K562 (cell line): ENCODE results near the gene RUSC1. TPM values are rescaled to one million over a fixed set of nuclear protein-coding genes. Genes with fewer than 3 reads are reported as not detected.

ENCODE experiments used
- ATAC-seq: fragments of 200-7000 bp; cut with Tn5 transposase; 3 replicates; pipeline ENCODE4 v1.9.1; 2020; ENCODE audit warnings: moderate library complexity
- BruUV-seq: library from RNA; stranded (reverse); fragments of 400-500 nt; replicated peaks from 2 replicates; lab custom pipeline; 2021; lab: Mats Ljungman, UMichigan
- CTCF ChIA-PET: fragments of 300-600 bp; formaldehyde crosslinking; extraction: SDS; loops from one replicate; lab custom pipeline; 2021; ENCODE audit warnings: low intra/inter-chr PET ratio; lab: Yijun Ruan, JAX
- POLR2A ChIA-PET: fragments of 300-600, 350-650 bp; sonication (Branson Sonifier 250); formaldehyde crosslinking; extraction: SDS; loops from one replicate; lab custom pipeline; 2021; ENCODE audit warnings: antibody characterized with exemption, inconsistent platforms; lab: Yijun Ruan, JAX
- DNase-seq, 4 experiments: peaks; one replicate each; pipeline versions ENCODE4 v3.0.0 to v3.0.0-alpha.2; 2011 to 2018; ENCODE audit warnings: low spot score in 3 of 4, mixed read lengths in 3 of 4; ENCODE audit errors: extremely low read depth in 1 of 4
- FAIRE-seq: peaks from 2 replicates; lab custom pipeline; 2011; peaks lifted over from hg19 to GRCh38; lab: Jason Lieb, UNC
- H2AFZ ChIP-seq: 2 replicates; pipeline ENCODE4 v1.6.0; 2011; ENCODE audit warnings: low read depth, low read length, control low read depth, inconsistent platforms
- H3K27ac ChIP-seq: fragments of 200-600 bp; 3 replicates; pipeline ENCODE4 v1.8.0; 2011; ENCODE audit warnings: low read depth, mild to moderate bottlenecking, control low read depth, inconsistent platforms, low read length, moderate library complexity, mixed read lengths; ENCODE audit errors: extremely low read depth
- H3K27me3 ChIP-seq, 2 experiments: fragments of 300-600 bp in 1 of 2; 2 replicates in 1 of 2; 3 replicates in 1 of 2; pipeline versions ENCODE4 v1.6.0 to v1.8.0; 2011; ENCODE audit warnings: inconsistent platforms in 2 of 2, low read length in 2 of 2, mild to moderate bottlenecking in 1 of 2, mixed read lengths in 1 of 2, moderate library complexity in 1 of 2; ENCODE audit not compliant: control insufficient read depth in 2 of 2, insufficient read depth in 2 of 2
- H3K36me3 ChIP-seq: fragments of 300-600 bp; 3 replicates; pipeline ENCODE4 v1.8.0; 2011; ENCODE audit warnings: mild to moderate bottlenecking, low read length, inconsistent platforms; ENCODE audit not compliant: control insufficient read depth, insufficient read depth
- H3K4me1 ChIP-seq, 2 experiments: fragments of 200-600 bp in 1 of 2; replicated peaks in 1 of 2; 2 replicates in 1 of 2; 3 replicates in 1 of 2; pipeline versions ENCODE4 v1.5.1 to v1.8.0; 2011; ENCODE audit warnings: inconsistent platforms in 2 of 2, low read length in 2 of 2, mild to moderate bottlenecking in 1 of 2, mixed read lengths in 1 of 2, moderate library complexity in 1 of 2; ENCODE audit not compliant: control insufficient read depth in 2 of 2, insufficient read depth in 2 of 2
- H3K4me2 ChIP-seq: 2 replicates; pipeline ENCODE4 v1.6.1; 2011; ENCODE audit warnings: low read length, control low read depth, inconsistent platforms, mixed read lengths; ENCODE audit not compliant: insufficient read depth
- H3K4me3 ChIP-seq: fragments of 200-600 bp; sonication (generic), shearing (Covaris generic); 2 replicates; pipeline ENCODE4 v1.5.1; 2016; ENCODE audit warnings: control low read depth, inconsistent platforms
- H3K79me2 ChIP-seq: fragments of 200-600 bp; 3 replicates; pipeline ENCODE4 v1.8.0; 2011; ENCODE audit warnings: low read length, inconsistent platforms; ENCODE audit not compliant: control insufficient read depth, insufficient read depth
- H3K9ac ChIP-seq, 2 experiments: 2 replicates each; pipeline versions ENCODE4 v1.6.0 to v1.6.1; 2011; ENCODE audit warnings: low read depth in 2 of 2, low read length in 2 of 2, control low read depth in 1 of 2, inconsistent platforms in 1 of 2, mild to moderate bottlenecking in 1 of 2, mixed read lengths in 1 of 2; ENCODE audit not compliant: insufficient read depth in 1 of 2
- H3K9me1 ChIP-seq: one replicate; pipeline ENCODE4 v1.6.0; 2011; ENCODE audit warnings: inconsistent platforms, mild to moderate bottlenecking, low read length, moderate library complexity; ENCODE audit not compliant: control insufficient read depth, insufficient read depth
- H3K9me3 ChIP-seq: replicated peaks from 2 replicates; pipeline ENCODE4 v1.5.1; 2011; ENCODE audit warnings: low read depth, low read length, inconsistent platforms; ENCODE audit not compliant: control insufficient read depth, insufficient read depth
- H4K20me1 ChIP-seq: replicated peaks from 2 replicates; pipeline ENCODE4 v1.6.1; 2011; ENCODE audit warnings: low read length, inconsistent platforms, mixed read lengths; ENCODE audit not compliant: control insufficient read depth, insufficient read depth
- LARP7 ChIP-seq: fragments of 450-650 bp; IDR thresholded peaks from 2 replicates; pipeline ENCODE4 v1.6.1; 2016
- ZBTB33 ChIP-seq: sonication (generic); formaldehyde crosslinking; IDR thresholded peaks from 2 replicates; pipeline ENCODE4 v1.8.1; 2023; ENCODE audit warnings: mild to moderate bottlenecking, missing genetic modification reagents
- ZNF431 ChIP-seq: sonication (generic); formaldehyde crosslinking; IDR thresholded peaks from 2 replicates; pipeline ENCODE4 v1.8.0; 2022; ENCODE audit warnings: mild to moderate bottlenecking, missing genetic modification reagents
- WGBS: fragments of 100-300 bp; shearing (Covaris generic); methylation state at CpG from one replicate; pipeline ENCODE4 v1.1.6; 2016; ENCODE audit warnings: low coverage, mixed read lengths; ENCODE audit not compliant: insufficient coverage; ENCODE audit errors: missing lambda C conversion rate; 5-methylcytosine and 5-hydroxymethylcytosine counted together
- in situ Hi-C: fragments of 300-500 bp; cut with MboI; formaldehyde crosslinking; loops from 4 replicates; pipeline ENCODE4 v1.15.0; 2018; ENCODE audit warnings: inconsistent platforms, mixed read lengths
- intact Hi-C: fragments of 100-400 bp; cut with micrococcal nuclease; formaldehyde crosslinking; loops from 2 replicates; pipeline ENCODE4 v1.14.2; 2022
- polyA plus RNA-seq, 8 experiments: library from polyadenylated mRNA; depleted of rRNA in 4 of 8; stranded (reverse) in 5 of 8; unstranded in 3 of 8; fragments of >200 nt; fragmentation: Nextera tagmentation in 2 of 8; fragmentation: Illumina TruSeq in 1 of 8; extraction: Ambion mirVana in 2 of 8; extraction: Trizol in 1 of 8; gene quantifications; 2 replicates each; pipeline versions ENCODE4 v1.2.1 to v1.2.3, GENCODE V29; 2011 to 2014; ENCODE audit warnings: inconsistent platforms in 1 of 8, missing spikeins in 1 of 8
- total RNA-seq, 7 experiments: library from RNA; depleted of rRNA in 6 of 7; stranded (reverse); fragments of >200 nt in 6 of 7; fragmentation: Illumina TruSeq in 2 of 7; extraction: Trizol in 2 of 7; gene quantifications; 2 replicates each; pipeline versions ENCODE4 v1.2.1 to v1.2.3, GENCODE V29; 2011 to 2021; ENCODE audit warnings: low replicate concordance in 1 of 7

Gene RUSC1
- total and polyA plus RNA-seq, 9 of the 15 experiments (the other 6 are each of a cell fraction or from before 2014, with no cell fraction given): 5.7 to 68.3 (median 33.6) TPM

DNA sequence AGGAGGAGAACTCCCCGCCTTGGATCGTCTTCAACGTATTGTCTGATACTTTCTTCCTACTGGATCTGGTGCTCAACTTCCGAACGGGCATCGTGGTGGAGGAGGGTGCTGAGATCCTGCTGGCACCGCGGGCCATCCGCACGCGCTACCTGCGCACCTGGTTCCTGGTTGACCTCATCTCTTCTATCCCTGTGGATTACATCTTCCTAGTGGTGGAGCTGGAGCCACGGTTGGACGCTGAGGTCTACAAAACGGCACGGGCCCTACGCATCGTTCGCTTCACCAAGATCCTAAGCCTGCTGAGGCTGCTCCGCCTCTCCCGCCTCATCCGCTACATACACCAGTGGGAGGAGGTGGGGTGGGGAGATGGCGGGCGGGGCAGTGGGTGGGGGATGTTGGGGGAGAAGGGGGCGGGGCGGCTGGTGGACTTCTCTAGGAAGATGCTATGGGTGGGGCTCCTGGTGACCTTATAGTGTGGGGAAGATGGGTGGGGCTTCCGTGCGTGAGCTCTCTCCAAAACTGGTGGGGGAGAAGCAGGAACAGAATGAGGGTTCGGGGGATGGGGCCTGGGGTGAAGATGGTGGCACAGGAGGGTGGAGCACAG is 38.1 kb upstream of the RUSC1 start:
- Histone ChIP-seq H3K27me3 (no peaks in the 10 kb centered on the region), H3K79me2 (no peaks in the 10 kb centered on the region), H2AFZ (no peak overlapping the region), H3K4me1 (peaks cover 5 to 46% of the 10 kb centered on the region in 2 experiments; a peak in 4 of 5 replicates), H3K4me3 (no peak overlapping the region), H3K9me1 (no peaks in the 10 kb centered on the region), H4K20me1 (no peaks in the 10 kb centered on the region; the same call in 1 of the 2 replicates), H3K27ac (no peak overlapping the region), H3K4me2 (no peak overlapping the region), H3K9ac (peak overlapping the region in 1 of 2 experiments; percentile 85; a peak in 2 of 4 replicates), H3K36me3 (peaks cover 12% of the 10 kb centered on the region; the same call in 2 of the 3 replicates), H3K9me3 (no peaks in the 10 kb centered on the region)
- POLR2A ChIA-PET: interaction anchor here (0.5 to 0.8 kb wide), 3 partner anchors 24 to 180 kb away, joined by 3 read pairs; no protein-coding TSS in a partner anchor
- TF ChIP-seq LARP7: no peak
- peak; percentile 81 for TF ChIP-seq ZBTB33
- TF ChIP-seq ZNF431: 0 out of 2 replicates have a peak, but pooled peaks have one; percentile 24
- intact Hi-C loops (no loop called here), in situ Hi-C loops (no loop called here)
- BruUV-seq: no TSS peak
- CTCF ChIA-PET: no interaction called here
- 73% methylated on average over 18 of the region's 29 CpGs for WGBS
- peak; percentile 57 for ATAC-seq
- DNase-seq: peak; percentile 75 to 90 (median 84)
- FAIRE-seq: peak; percentile 37
